Left lobe of liver (tissue), 2 donors: ENCODE data around the gene TUBA1B. TPM values are rescaled to one million over a fixed set of nuclear protein-coding genes. Genes with fewer than 3 reads are reported as not detected.
"Not testable (repeated sequence)": the region's sequence is repeated elsewhere in the genome, so short reads cannot be mapped to it uniquely, and the experiment has no call there.

Experiments used
- ATAC-seq: fragments of 200-7000 bp; cut with Tn5 transposase; one replicate; pipeline ENCODE4 v1.9.1; 2020; ENCODE audit warnings: mild to moderate bottlenecking, moderate library complexity
- DNase-seq: peaks from one replicate; pipeline ENCODE4 v3.0.0-alpha.2; 2020; ENCODE audit warnings: low spot score
- total RNA-seq: library from RNA; stranded (reverse); gene quantifications from one replicate; pipeline ENCODE4 v1.2.1, GENCODE V29; 2021
- donor health status: DM: no; HTN: no; CAD: no; lungs with moderate emphysema.
- donor health status: DM: no; HTN: yes; CAD: no.

Gene TUBA1B
- total RNA-seq, 1 donor from 2014 or later = 144 TPM

- not testable (repeated sequence) for ATAC-seq, DNase-seq
Measured at GRCh38 chr12:49127971-49128370, 3.2 kb downstream of the TUBA1B start.

GRCh38 chr12:49126852-49127763 is 4.1 kb downstream of the TUBA1B start:
- DNase-seq (no peak), ATAC-seq (no peak)

- ATAC-seq (peak; percentile 100), DNase-seq (peak; percentile 66)
Measured at GRCh38 chr12:49121047-49121696, 10.0 kb downstream of the TUBA1B start.

- DNase-seq (no peak), ATAC-seq (no peak)
Measured at GRCh38 chr12:49111206-49111605, 20.0 kb downstream of the TUBA1B start.

- ATAC-seq (peak; percentile 95), DNase-seq (peak; percentile 98)
Measured at GRCh38 chr12:49110464-49111155, 20.6 kb downstream of the TUBA1B start, which contains the start of gene LMBR1L. LMBR1L (minus strand) TSS chr12:49110847; CDS start chr12:49110555, 292 bp downstream.

- DNase-seq = peak; percentile 55
- peak; percentile 28 for ATAC-seq
Measured at GRCh38 chr12:49109641-49110463, 21.3 kb downstream of the TUBA1B start.

GRCh38 chr12:49108958-49109404 is 22.2 kb downstream of the TUBA1B start:
- ATAC-seq = peak; percentile 52
- DNase-seq = peak; percentile 70

- DNase-seq = no peak
- no peak for ATAC-seq
Measured at GRCh38 chr12:49105504-49106084, 25.6 kb downstream of the TUBA1B start.

- DNase-seq = no peak
- no peak for ATAC-seq
Measured at GRCh38 chr12:49104822-49105221, 26.4 kb downstream of the TUBA1B start.

- no peak for DNase-seq
- no peak for ATAC-seq
Measured at GRCh38 chr12:49100380-49100779, 30.8 kb downstream of the TUBA1B start.

- DNase-seq (no peak), ATAC-seq (no peak)
Measured at GRCh38 chr12:49098703-49099102, 32.5 kb downstream of the TUBA1B start.

GRCh38 chr12:49098035-49098451 is 33.2 kb downstream of the TUBA1B start:
- ATAC-seq (peak; percentile 79), DNase-seq (no peak)

GRCh38 chr12:49097381-49097780 is 33.8 kb downstream of the TUBA1B start:
- ATAC-seq = no peak
- no peak for DNase-seq

- DNase-seq = no peak
Measured at GRCh38 chr12:49094975-49095365, 36.2 kb downstream of the TUBA1B start.

GRCh38 chr12:49094160-49094974 is 36.8 kb downstream of the TUBA1B start, which contains the start of gene DHH:
DHH (minus strand) TSS chr12:49094801; CDS start chr12:49094512, 289 bp downstream.
- peak; percentile 23 for ATAC-seq
- DNase-seq = no peak

More at GRCh38 chr12:49094975-49095365, 36.2 kb downstream of the TUBA1B start:
- ATAC-seq = no peak

GRCh38 chr12:49093792-49094159 is 37.4 kb downstream of the TUBA1B start:
- no peak for DNase-seq
- ATAC-seq = no peak

GRCh38 chr12:49092816-49093406 is 38.3 kb downstream of the TUBA1B start:
- no peak for DNase-seq

GRCh38 chr12:49092086-49092815 is 38.9 kb downstream of the TUBA1B start:
- DNase-seq (no peak), ATAC-seq (peak; percentile 17)

More at GRCh38 chr12:49092816-49093406, 38.3 kb downstream of the TUBA1B start:
- no peak for ATAC-seq
